ENCODE data around the gene MAGEB3.
"Not testable (repeated sequence)": the region's sequence is repeated elsewhere in the genome, so short reads cannot be mapped to it uniquely, and the experiment has no call there.

MAGEB3 gene, protein sequence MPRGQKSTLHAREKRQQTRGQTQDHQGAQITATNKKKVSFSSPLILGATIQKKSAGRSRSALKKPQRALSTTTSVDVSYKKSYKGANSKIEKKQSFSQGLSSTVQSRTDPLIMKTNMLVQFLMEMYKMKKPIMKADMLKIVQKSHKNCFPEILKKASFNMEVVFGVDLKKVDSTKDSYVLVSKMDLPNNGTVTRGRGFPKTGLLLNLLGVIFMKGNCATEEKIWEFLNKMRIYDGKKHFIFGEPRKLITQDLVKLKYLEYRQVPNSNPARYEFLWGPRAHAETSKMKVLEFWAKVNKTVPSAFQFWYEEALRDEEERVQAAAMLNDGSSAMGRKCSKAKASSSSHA

DNA sequence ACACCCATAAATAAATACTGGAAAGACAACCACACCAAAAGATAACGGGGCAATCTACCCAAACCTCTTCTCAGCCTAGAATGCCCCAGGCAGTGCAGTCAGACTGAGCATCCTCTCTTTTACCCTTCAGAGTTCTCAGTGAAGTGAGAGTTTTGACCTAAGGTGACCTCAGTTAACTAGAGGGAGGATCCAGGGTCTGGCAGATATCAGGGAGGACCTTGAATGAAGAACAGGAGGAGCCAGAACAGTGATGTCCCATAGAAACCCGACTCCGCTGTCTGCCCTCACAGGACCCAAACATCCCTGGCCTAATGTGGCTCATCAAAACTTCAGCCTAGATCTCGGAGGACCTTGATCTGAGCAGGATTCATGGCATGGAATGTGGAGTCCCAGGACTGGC is at the start of gene MAGEB3:
Gene MAGEB3 (plus strand): TSS at position 263 of the 400 bp plus-strand sequence. CDS start 5,268 bp downstream, outside the sequence.
- no peak for DNase-seq

DNA sequence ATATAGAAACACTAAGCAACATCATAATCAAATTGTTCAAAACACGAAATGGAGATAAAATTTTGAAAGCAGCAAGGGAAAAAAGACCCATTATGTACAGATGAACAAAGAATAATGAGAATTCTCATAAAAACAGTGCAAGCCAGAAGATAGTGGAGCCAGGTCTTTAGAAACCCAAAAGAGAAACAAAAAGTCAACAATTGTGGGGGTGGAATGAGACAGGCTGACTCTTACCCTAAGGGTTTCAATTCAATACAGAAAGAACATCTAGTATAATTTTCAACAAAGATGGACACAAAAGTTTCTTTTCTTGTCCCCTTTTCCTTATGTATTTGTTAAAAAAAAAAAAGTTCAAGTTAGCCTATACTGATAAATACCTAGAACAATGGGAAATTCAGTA is 49.1 kb upstream of the MAGEB3 start:
- DNase-seq = no peak

- DNase-seq = no peak
Measured at GRCh38 chrX:30183554-30183953, 46.9 kb upstream of the MAGEB3 start.

DNA sequence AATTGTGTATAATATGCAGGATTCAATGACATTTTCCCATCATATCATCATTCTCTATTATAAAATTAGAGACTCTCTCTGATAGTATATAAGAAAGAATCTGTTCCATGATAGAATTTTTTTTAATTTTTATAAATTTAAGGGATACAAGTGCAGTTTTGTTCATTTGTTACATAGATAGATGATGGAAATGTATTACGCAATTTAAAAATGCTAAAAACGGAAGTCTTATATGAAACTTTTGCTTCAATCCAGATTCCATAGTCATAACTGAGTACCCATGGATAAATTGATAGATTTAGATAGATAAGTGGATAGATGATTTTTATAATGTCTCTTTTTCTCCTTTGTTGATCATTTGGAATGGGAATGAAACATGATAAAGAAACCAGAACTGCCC is 40.0 kb upstream of the MAGEB3 start:
- DNase-seq = no peak

DNA sequence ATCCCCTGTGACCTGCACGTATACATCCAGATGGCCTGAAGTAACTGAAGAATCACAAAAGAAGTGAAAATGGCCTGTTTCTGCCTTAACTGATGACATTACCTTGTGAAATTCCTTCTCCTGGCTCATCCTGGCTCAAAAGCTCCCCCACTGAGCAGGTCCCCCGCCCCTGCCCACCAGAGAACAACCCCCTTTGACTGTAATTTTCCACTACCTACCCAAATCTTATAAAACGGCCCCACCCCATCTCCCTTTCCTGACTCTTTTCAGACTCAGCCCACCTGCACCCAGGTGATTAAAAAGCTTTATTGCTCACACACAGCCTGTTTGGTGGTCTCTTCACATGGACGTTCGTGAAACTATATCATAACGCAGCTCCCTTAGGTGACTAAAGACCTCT is 36.5 kb upstream of the MAGEB3 start:
- DNase-seq = not testable (repeated sequence)

GRCh38 chrX:30196322-30196721 is 34.1 kb upstream of the MAGEB3 start:
- DNase-seq = no peak

- no peak for DNase-seq
Measured at GRCh38 chrX:30212172-30212571, 18.3 kb upstream of the MAGEB3 start.

- no peak for DNase-seq
Measured at GRCh38 chrX:30215357-30215843, 15.1 kb upstream of the MAGEB3 start, which contains the start of gene MAGEB2. Gene MAGEB2 (plus strand): TSS chrX:30215563. CDS start chrX:30218581, 3,018 bp downstream.

DNA sequence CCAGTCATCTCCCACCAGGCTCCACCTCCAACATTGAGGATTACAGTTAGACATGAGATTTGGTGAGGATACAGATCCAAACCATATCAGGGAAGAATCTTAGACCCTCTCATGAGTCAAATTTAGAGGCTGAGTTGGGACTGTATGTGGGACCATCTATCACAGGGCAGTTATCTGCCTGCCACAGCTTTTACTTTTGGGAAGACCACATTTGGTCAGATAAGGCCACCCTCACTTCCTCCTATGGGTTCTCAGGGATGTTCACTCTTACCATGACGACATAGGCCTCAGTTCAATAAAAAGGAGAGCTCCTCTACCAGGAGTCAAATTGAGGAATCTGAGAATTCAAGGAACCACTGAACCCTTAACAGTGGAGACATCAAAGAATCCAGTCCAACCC is 13.0 kb upstream of the MAGEB3 start:
- DNase-seq = no peak

DNA sequence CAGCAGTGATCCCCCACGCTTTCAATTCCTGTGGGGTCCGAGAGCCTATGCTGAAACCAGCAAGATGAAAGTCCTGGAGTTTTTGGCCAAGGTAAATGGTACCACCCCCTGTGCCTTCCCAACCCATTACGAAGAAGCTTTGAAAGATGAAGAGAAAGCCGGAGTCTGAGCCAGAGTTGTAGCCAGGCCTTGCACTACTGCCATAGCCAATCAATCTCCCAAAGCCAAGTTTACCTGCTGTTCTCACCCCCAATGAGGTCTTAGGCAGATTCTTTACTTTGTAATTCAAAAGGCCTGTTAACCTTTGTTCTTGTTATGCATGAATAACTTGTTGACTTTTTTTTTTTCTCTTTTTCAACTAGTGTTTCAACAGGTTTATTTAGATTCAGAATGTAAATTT is 11.1 kb upstream of the MAGEB3 start:
- DNase-seq = no peak

DNA sequence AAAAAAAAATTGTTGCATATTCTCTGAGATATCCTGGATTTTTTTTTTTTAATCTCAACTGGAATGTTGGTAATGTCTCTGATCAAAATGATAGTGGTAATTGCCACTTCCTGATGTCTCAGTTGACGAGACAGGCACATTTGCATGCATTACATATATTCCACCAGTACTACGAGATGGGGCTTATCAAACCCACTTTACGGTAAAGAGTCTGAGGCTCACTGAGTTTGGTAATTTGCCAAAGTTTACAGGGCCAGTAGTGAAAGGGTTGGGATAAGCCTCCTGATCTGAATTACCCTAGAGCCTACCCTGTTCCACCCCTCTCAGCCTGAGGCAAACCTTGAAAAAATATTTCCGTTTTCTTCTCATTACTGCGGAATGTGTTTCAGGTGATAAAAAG is 9.8 kb upstream of the MAGEB3 start:
- no peak for DNase-seq

- DNase-seq = no peak
Measured at GRCh38 chrX:30224536-30224935, 5.9 kb upstream of the MAGEB3 start.

DNA sequence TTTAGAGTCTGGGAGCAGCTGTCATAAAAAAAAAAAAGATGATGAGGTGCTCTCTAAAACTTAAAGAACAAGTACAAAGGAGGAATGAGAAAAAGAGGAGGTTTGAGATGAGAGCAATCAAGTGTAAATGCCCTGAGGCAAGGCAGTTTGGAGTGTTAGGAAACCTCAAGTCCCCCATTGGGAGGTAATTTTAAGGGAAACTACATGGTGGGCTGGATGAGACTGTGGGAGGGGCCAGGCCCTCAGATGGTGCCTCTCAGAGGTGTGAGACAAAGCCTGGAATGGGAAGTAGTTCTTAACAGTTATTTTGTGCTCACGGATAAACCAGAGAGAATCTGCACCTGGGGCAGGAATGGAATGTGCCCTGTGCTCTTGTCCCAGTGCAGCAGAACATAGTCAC is 1.9 kb upstream of the MAGEB3 start:
- no peak for DNase-seq

DNA sequence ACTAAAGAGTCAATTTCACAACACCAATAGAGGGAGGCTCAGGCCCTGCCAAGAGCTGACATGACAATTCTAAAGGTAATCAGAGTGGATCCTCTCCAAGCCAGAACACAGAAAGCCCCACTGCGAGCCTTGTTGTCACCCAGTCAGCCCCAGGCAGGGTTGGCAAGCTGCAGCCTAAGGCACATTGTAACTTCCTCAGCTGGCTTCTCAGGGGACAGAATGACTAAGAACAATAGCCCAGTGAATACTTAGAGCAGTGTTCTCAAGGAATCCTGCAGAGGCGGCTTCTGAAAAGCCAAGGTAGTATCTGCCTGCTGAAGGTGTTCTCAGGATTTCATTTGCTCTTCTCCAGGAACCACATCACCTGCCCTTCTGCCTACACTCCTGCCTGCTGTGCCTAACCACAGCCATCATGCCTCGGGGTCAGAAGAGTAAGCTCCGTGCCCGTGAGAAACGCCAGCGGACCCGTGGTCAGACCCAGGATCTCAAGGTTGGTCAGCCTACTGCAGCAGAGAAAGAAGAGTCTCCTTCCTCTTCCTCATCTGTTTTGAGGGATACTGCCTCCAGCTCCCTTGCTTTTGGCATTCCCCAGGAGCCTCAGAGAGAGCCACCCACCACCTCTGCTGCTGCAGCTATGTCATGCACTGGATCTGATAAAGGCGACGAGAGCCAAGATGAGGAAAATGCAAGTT is 11.4 kb downstream of the MAGEB3 start, which contains the start of gene MAGEB4:
Gene MAGEB4 (plus strand): TSS at position 277 of the 692 bp plus-strand sequence. CDS start 136 bp downstream, at position 413.
- no peak for DNase-seq

- no peak for DNase-seq
Measured at GRCh38 chrX:30246769-30247489, 16.5 kb downstream of the MAGEB3 start, which contains the start of gene MAGEB1. Gene MAGEB1 (plus strand): TSS chrX:30247146. CDS start chrX:30250494, 3,348 bp downstream.

GRCh38 chrX:30248854-30249253 is 18.4 kb downstream of the MAGEB3 start:
- DNase-seq = no peak

GRCh38 chrX:30253257-30253656 is 22.8 kb downstream of the MAGEB3 start:
- DNase-seq = no peak

DNA sequence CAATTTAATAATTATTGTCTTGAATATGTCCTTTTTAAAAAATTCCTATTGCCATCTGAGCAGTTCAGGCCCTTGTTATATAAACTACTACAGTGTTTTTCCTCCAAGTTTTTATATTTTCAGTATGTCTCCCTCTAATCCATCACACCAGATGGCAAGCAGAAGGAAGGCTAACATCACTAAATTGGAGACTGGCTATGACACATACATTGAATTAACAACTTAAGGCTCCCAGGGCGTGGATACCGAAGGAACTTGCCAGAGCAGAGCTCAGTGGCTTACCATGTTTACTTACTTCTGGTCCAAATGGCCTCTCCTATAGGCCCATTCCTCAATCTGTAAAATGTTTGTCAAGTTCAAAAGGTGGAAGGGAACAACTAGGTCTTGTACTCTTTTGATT is 29.5 kb downstream of the MAGEB3 start:
- DNase-seq = no peak

GRCh38 chrX:30261012-30261411 is 30.6 kb downstream of the MAGEB3 start:
- DNase-seq = no peak

DNA sequence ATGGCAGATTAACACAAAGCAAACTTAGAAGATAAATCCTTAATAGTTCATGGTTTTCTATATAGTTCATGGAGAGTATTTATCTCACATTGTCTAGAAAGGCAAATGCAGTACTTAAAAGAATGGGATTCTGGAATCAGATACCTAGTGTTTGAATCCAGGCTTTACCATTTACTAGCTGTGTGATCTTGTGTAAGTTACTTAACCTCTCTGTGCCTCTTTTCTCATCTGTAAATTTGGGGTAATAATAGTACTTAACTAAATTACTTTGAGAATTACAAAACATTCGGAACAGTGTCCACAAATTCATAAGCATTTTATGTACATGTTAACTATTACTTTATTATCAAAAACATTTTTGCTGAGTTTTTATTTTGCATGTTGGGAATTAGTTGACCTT is 32.3 kb downstream of the MAGEB3 start:
- no peak for DNase-seq

DNA sequence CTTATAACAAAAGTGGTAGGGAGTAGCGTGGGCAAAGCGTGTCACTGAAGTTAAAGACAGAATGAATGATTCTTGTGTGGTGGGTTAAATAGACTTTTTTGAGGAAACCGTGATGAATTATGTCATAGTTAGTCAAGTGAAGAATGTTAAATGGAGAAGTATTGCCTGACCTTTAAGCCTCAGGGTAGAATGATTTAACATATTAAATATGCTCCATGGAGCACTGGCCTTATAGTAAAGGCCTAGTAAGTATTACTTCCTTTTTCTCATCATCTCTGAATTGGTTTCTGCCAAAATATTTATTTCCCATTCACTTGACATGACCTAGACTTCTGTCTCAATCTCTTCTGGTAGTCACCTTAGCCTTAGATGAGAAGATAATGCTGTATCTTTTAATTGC is 40.2 kb downstream of the MAGEB3 start:
- DNase-seq = no peak

DNA sequence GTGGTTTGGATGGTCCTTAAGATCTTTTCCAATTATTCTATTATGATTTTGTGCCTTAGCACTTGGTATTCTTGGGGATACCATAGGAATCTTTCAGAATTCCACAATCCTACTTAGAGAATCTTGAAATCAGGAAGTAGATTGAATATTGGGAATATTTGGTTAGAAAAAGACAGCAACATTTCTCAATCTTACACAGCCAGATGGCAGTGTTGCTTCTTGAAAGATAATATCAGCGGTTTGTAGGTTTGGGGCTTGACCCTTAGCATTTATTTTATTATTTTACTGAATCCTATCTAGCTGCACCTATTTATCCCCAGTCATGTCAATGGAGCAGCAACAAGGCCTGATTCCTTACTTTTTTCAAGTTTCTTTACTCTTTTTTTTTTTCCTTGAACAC is 45.0 kb downstream of the MAGEB3 start:
- DNase-seq = no peak

GRCh38 chrX:30278365-30278764 is 47.9 kb downstream of the MAGEB3 start:
- DNase-seq = no peak
